ENCODE results near the gene ANP32A. TPM values are rescaled to one million over a fixed set of nuclear protein-coding genes. Genes with fewer than 3 reads are reported as not detected.

The ANP32A gene
- total RNA-seq, 2 donors from 2014 or later: 52.6 to 70.8 TPM

- no peak for TF ChIP-seq CTCF (IDR thresholded peaks at IDR 0.05)
- TF ChIP-seq POLR2AphosphoS5 (IDR thresholded peaks at IDR 0.05): no peak
- TF ChIP-seq POLR2A (IDR thresholded peaks at IDR 0.05): no peak
- DNase-seq (ENCODE audit: low spot score): no peak
- 97% methylated on average over 6 of the region's 6 CpGs for WGBS
- H3K9me3 ChIP-seq: no peaks in the 10 kb centered on the region
- no peaks in the 10 kb centered on the region for H3K36me3 ChIP-seq
- no peak overlapping the region for H3K4me3 ChIP-seq
- intact Hi-C loops (cut with DNase I): no loop called here
- H3K27ac ChIP-seq: peak overlapping the region; percentile 87 to 91
- H3K27me3 ChIP-seq (replicated peaks; ENCODE audit: insufficient read depth): no peaks in the 10 kb centered on the region
- H3K4me1 ChIP-seq (replicated peaks): peaks cover 37% of the 10 kb centered on the region
These were observed 24.1 kb downstream of the ANP32A start for GRCh38 chr15:68796576-68796975.

DNA sequence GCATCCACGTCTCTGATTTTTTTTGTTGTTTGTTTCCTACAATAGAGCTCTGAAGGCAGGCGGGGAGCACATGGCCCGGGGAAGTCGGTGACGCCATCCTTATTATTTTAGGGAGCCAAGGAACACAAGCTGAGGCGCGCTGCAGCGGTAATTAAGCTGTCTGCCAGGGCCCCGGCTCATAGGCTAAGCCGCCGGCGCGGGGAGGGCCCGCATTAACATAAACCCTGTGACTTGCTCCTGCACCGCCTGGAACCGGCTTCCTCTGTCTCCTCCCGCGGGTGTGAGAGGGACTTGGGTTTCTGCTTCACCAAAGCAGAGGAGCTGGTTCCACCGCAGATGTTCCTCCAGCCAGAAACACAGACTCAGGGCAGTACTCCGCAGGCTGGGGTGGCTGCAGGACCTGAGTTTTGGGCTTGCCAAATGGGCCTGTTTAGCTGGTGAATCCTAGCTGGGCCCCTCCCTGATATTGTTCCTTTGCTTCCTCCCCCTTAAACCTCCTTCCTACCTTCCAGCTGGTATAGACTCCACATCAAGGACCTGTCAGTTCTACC is 25.3 kb downstream of the ANP32A start:
- Histone ChIP-seq H3K27ac (peak overlapping the region; percentile 87 to 91), H3K36me3 (no peaks in the 10 kb centered on the region), H3K4me3 (no peak overlapping the region), H3K4me1 (replicated peaks) (peaks cover 37% of the 10 kb centered on the region), H3K9me3 (no peaks in the 10 kb centered on the region), H3K27me3 (replicated peaks; ENCODE audit: insufficient read depth) (no peaks in the 10 kb centered on the region)
- 7% methylated on average over 20 of the region's 20 CpGs for WGBS
- intact Hi-C loops (cut with DNase I): no loop called here
- TF ChIP-seq CTCF (IDR thresholded peaks at IDR 0.05): no peak
- peak; percentile 98 for TF ChIP-seq POLR2AphosphoS5 (IDR thresholded peaks at IDR 0.05)
- peak; percentile 77 for TF ChIP-seq POLR2A (IDR thresholded peaks at IDR 0.05)
- peak; percentile 98 for DNase-seq (ENCODE audit: low spot score)

- H3K36me3 ChIP-seq: no peaks in the 10 kb centered on the region
- H3K4me3 ChIP-seq: no peak overlapping the region
- H3K27ac ChIP-seq: peak overlapping the region; percentile 87 to 91
- DNase-seq (ENCODE audit: low spot score): no peak
- no peaks in the 10 kb centered on the region for H3K9me3 ChIP-seq
- peaks cover 42% of the 10 kb centered on the region for H3K4me1 ChIP-seq (replicated peaks)
- intact Hi-C loops (cut with DNase I): no loop called here
- TF ChIP-seq CTCF (IDR thresholded peaks at IDR 0.05) (peak in 1 of 4 experiments; percentile 9), POLR2A (IDR thresholded peaks at IDR 0.05) (no peak), POLR2AphosphoS5 (IDR thresholded peaks at IDR 0.05) (no peak)
- no peaks in the 10 kb centered on the region for H3K27me3 ChIP-seq (replicated peaks; ENCODE audit: insufficient read depth)
- 17% methylated on average over 5 of the region's 5 CpGs for WGBS
These were observed 25.8 kb downstream of the ANP32A start for GRCh38 chr15:68794863-68795262.

- TF ChIP-seq POLR2A (IDR thresholded peaks at IDR 0.05): no peak
- TF ChIP-seq CTCF (IDR thresholded peaks at IDR 0.05): no peak
- no peak for TF ChIP-seq POLR2AphosphoS5 (IDR thresholded peaks at IDR 0.05)
- H3K4me3 ChIP-seq: no peak overlapping the region
- H3K4me1 ChIP-seq (replicated peaks): peaks cover 47% of the 10 kb centered on the region
- no peaks in the 10 kb centered on the region for H3K36me3 ChIP-seq
- no peak for DNase-seq (ENCODE audit: low spot score)
- H3K27me3 ChIP-seq (replicated peaks; ENCODE audit: insufficient read depth): no peaks in the 10 kb centered on the region
- WGBS: 57% methylated on average over 4 of the region's 4 CpGs
- intact Hi-C loops (cut with DNase I): no loop called here
- H3K27ac ChIP-seq: peak overlapping the region; percentile 87 to 91
- no peaks in the 10 kb centered on the region for H3K9me3 ChIP-seq
These were observed 26.4 kb downstream of the ANP32A start for GRCh38 chr15:68794307-68794706.

DNA sequence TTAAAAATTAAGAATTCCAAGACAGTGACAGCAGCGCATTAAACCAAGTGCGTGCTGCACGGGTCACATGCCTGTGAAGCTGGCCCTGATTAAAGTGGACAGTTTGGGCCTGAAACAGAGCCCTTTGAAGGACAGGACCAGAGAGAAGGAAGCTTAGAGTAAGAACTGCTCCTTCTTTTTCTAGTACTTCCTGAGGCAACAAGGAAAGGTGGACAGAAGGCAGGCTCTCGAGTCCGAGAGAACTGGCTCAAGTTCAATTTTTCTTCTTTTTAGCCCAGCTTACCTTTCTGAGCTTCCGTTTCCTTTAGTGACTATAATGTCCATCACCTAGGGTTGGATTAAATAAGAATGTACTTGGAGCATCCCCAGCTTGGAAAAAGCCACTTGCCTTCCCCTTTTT is 26.9 kb downstream of the ANP32A start:
- 40% methylated on average over 6 of the region's 6 CpGs for WGBS
- Histone ChIP-seq H3K27ac (peak overlapping the region; percentile 87 to 91), H3K36me3 (no peaks in the 10 kb centered on the region), H3K9me3 (no peaks in the 10 kb centered on the region), H3K4me1 (replicated peaks) (peaks cover 52% of the 10 kb centered on the region), H3K27me3 (replicated peaks; ENCODE audit: insufficient read depth) (no peaks in the 10 kb centered on the region), H3K4me3 (no peak overlapping the region)
- intact Hi-C loops (cut with DNase I): no loop called here
- TF ChIP-seq CTCF (IDR thresholded peaks at IDR 0.05): no peak
- TF ChIP-seq POLR2A (IDR thresholded peaks at IDR 0.05): no peak
- TF ChIP-seq POLR2AphosphoS5 (IDR thresholded peaks at IDR 0.05): no peak
- no peak for DNase-seq (ENCODE audit: low spot score)
